Measurements from ENCODE around the gene INTS6. TPM values are rescaled to one million over a fixed set of nuclear protein-coding genes. Genes with fewer than 3 reads are reported as not detected.

INTS6 gene, protein sequence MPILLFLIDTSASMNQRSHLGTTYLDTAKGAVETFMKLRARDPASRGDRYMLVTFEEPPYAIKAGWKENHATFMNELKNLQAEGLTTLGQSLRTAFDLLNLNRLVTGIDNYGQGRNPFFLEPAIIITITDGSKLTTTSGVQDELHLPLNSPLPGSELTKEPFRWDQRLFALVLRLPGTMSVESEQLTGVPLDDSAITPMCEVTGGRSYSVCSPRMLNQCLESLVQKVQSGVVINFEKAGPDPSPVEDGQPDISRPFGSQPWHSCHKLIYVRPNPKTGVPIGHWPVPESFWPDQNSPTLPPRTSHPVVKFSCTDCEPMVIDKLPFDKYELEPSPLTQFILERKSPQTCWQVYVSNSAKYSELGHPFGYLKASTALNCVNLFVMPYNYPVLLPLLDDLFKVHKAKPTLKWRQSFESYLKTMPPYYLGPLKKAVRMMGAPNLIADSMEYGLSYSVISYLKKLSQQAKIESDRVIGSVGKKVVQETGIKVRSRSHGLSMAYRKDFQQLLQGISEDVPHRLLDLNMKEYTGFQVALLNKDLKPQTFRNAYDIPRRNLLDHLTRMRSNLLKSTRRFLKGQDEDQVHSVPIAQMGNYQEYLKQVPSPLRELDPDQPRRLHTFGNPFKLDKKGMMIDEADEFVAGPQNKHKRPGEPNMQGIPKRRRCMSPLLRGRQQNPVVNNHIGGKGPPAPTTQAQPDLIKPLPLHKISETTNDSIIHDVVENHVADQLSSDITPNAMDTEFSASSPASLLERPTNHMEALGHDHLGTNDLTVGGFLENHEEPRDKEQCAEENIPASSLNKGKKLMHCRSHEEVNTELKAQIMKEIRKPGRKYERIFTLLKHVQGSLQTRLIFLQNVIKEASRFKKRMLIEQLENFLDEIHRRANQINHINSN
- 40.5 and 47.4 TPM in 2 replicates for total RNA-seq

DNA sequence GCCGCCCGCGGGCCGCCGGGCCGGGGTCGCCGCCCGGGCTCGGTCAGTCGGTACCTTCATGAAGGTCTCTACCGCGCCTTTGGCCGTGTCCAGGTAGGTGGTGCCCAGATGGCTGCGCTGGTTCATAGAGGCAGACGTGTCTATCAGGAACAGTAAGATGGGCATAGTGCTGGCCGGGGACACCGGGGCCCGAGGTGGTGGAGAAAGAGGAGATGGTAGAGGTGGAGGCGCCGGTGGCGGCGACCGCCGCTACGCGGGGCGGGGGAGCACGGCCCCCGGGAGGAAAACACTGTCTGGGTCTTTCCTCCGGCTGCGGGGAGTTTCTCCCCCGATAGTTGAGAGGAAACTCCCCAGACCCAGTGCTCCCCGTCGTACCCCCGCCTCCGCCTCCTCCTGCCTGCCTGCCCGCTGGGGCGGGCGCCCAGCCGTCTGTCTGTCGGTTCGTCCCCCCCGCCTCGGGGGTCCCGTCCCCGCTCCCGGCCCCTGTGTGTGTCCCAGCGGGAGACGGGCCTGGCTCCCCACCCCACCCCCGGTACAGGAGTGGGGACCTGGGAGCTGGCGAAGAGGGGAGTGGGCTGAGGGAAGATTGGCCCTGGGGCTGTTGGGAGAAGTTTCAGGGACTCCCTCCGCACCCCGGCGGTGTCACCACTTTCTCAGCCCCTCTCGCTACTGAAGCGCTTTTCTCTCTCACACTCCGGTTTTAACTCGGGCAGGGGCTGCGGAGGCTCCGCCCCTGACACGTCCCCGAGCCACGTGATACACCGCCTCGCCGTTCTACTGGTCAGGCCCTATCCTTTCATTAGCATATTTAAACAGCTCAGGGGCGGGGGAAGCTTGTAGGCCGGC lies at the start of gene INTS6:
Gene INTS6, minus strand, starts transcription at position 676 of the 846 bp plus-strand sequence. Its CDS starts 511 bp downstream, at position 165.
- TF ChIP-seq, protein P1, sequence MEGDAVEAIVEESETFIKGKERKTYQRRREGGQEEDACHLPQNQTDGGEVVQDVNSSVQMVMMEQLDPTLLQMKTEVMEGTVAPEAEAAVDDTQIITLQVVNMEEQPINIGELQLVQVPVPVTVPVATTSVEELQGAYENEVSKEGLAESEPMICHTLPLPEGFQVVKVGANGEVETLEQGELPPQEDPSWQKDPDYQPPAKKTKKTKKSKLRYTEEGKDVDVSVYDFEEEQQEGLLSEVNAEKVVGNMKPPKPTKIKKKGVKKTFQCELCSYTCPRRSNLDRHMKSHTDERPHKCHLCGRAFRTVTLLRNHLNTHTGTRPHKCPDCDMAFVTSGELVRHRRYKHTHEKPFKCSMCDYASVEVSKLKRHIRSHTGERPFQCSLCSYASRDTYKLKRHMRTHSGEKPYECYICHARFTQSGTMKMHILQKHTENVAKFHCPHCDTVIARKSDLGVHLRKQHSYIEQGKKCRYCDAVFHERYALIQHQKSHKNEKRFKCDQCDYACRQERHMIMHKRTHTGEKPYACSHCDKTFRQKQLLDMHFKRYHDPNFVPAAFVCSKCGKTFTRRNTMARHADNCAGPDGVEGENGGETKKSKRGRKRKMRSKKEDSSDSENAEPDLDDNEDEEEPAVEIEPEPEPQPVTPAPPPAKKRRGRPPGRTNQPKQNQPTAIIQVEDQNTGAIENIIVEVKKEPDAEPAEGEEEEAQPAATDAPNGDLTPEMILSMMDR (IDR thresholded peaks at IDR 0.05; ENCODE audit: extremely low read depth, low read depth, low read length) = no peak
- Histone ChIP-seq H3K4me3 (ENCODE audit: insufficient read depth, low read length) (peak within 1 kb of the TSS; percentile 87), H3K9me3 (ENCODE audit: low read depth, low read length) (no peaks in the 10 kb centered on the region), H2AFZ (ENCODE audit: low read length) (peak within 1 kb of the TSS; percentile 90), H3K36me3 (ENCODE audit: insufficient read depth, low read length) (peaks cover 43% of the 10 kb centered on the region), H3K79me2 (ENCODE audit: insufficient read depth, low read length) (peaks cover 36% of the 10 kb centered on the region), H4K20me1 (ENCODE audit: insufficient read depth, low read length) (no peaks in the 10 kb centered on the region), H3K27ac (ENCODE audit: low read depth, low read length) (peak within 1 kb of the TSS; percentile 88), H3K4me2 (ENCODE audit: insufficient read depth, low read length) (peak within 1 kb of the TSS; percentile 100), H3K4me1 (ENCODE audit: insufficient read depth, low read length) (peaks cover 18% of the 10 kb centered on the region), H3K27me3 (ENCODE audit: insufficient read depth, low read length) (no peaks in the 10 kb centered on the region)
- DNase-seq (ENCODE audit: insufficient read length, low spot score, missing footprints) = peak; percentile 100

DNA sequence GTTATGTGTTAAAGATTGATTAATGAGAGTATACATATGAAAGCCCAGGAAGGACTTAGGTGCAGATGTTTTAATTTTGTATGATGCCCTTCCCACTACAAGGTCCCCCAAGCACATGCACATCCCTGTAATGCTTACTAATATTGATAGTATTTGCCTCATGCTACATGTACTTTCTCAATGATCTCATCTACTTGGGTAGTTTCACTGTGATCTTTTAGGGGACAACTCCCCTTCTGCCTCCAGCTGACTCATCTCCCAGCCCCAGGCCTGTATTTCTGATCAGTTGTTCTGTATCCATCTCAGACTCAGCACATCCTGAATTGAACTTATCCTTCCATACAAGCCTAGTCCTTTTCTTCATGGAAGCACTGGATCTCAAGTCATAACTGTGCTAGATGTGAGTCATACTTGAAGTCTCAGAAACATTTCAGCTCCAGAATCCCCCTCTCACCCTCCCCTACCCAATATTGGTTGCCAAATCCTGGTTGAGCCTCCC lies 49.4 kb upstream of the INTS6 start:
- Histone ChIP-seq H3K9me3 (ENCODE audit: low read depth, low read length) (no peaks in the 10 kb centered on the region), H3K27me3 (ENCODE audit: insufficient read depth, low read length) (no peaks in the 10 kb centered on the region), H3K27ac (ENCODE audit: low read depth, low read length) (no peak overlapping the region), H3K4me1 (ENCODE audit: insufficient read depth, low read length) (peaks cover 3% of the 10 kb centered on the region), H3K79me2 (ENCODE audit: insufficient read depth, low read length) (no peaks in the 10 kb centered on the region), H3K4me2 (ENCODE audit: insufficient read depth, low read length) (no peak overlapping the region), H4K20me1 (ENCODE audit: insufficient read depth, low read length) (no peaks in the 10 kb centered on the region), H3K4me3 (ENCODE audit: insufficient read depth, low read length) (no peak overlapping the region), H2AFZ (ENCODE audit: low read length) (peak overlapping the region; percentile 2), H3K36me3 (ENCODE audit: insufficient read depth, low read length) (no peaks in the 10 kb centered on the region)
- peak; percentile 86 for DNase-seq (ENCODE audit: insufficient read length, low spot score, missing footprints)
- TF ChIP-seq, protein P1 (IDR thresholded peaks at IDR 0.05; ENCODE audit: extremely low read depth, low read depth, low read length) = no peak

DNA sequence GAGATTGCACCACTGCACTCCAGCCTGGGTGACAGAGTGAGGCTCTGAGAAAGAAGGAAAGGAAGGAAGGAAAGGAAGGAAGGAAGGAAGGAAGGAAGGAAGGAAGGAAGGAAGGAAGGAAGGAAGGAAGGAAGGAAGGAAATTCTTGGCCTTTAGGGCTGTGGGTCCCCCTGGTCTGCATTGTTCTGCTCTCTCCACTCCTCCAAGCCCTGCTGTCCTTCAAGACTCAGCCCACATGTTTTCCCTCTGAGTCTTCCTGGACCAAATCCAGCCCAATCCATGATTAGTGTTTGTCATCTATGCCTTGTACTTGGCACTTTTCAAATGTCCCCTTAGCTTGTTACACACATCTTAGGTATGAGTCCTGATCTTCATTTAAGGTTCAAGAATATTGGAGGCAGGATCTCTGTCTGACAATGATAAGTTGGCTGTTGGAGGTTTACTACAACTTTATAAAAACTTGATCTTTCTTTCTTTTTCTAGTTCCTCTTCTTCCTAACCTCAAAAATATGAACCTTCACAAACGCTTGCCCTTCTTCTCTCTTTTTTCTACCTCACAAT lies 48.8 kb upstream of the INTS6 start:
- TF ChIP-seq, protein P1 (IDR thresholded peaks at IDR 0.05; ENCODE audit: extremely low read depth, low read depth, low read length) = no peak
- no peak overlapping the region for H3K27ac ChIP-seq (ENCODE audit: low read depth, low read length)
- H3K27me3 ChIP-seq (ENCODE audit: insufficient read depth, low read length) = no peaks in the 10 kb centered on the region
- no peak for DNase-seq (ENCODE audit: insufficient read length, low spot score, missing footprints)
- H3K9me3 ChIP-seq (ENCODE audit: low read depth, low read length) = no peaks in the 10 kb centered on the region
- H3K4me3 ChIP-seq (ENCODE audit: insufficient read depth, low read length) = no peak overlapping the region
- H3K4me1 ChIP-seq (ENCODE audit: insufficient read depth, low read length) = peaks cover 3% of the 10 kb centered on the region
- no peaks in the 10 kb centered on the region for H3K36me3 ChIP-seq (ENCODE audit: insufficient read depth, low read length)
- H4K20me1 ChIP-seq (ENCODE audit: insufficient read depth, low read length) = no peaks in the 10 kb centered on the region
- no peaks in the 10 kb centered on the region for H3K79me2 ChIP-seq (ENCODE audit: insufficient read depth, low read length)
- no peak overlapping the region for H3K4me2 ChIP-seq (ENCODE audit: insufficient read depth, low read length)
- H2AFZ ChIP-seq (ENCODE audit: low read length) = no peak overlapping the region
